Gastroesophageal sphincter (tissue), 3 donors: Measurements from ENCODE around the gene LAG3.

Experiments used
- CTCF ChIP-seq, 4 experiments: fragments of 200-600 bp in 2 of 4; fragments of 450-650 bp in 2 of 4; sonication (generic) in 1 of 4; IDR thresholded peaks; one replicate each; pipeline ENCODE4 v1.5.1; 2017 to 2019; ENCODE audit warnings: antibody characterized with exemption in 4 of 4, mild to moderate bottlenecking in 2 of 4, moderate library complexity in 2 of 4
- EP300 ChIP-seq: sonication (generic); formaldehyde crosslinking; IDR thresholded peaks from one replicate; pipeline ENCODE4 v1.6.1; 2017; ENCODE audit warnings: antibody characterized with exemption, mild to moderate bottlenecking
- POLR2A ChIP-seq, 2 donors: fragments of 450-650 bp; IDR thresholded peaks; one replicate each; pipeline ENCODE4 v1.6.1; 2017; ENCODE audit warnings: antibody characterized with exemption in 2 of 2, mild to moderate bottlenecking in 2 of 2, moderate library complexity in 1 of 2
- POLR2AphosphoS5 ChIP-seq: sonication (generic); formaldehyde crosslinking; IDR thresholded peaks from one replicate; pipeline ENCODE4 v1.6.1; 2017; ENCODE audit warnings: antibody characterized with exemption

GRCh38 chr12:6813363-6813762, 41.0 kb downstream of the LAG3 start:
- TF ChIP-seq CTCF (IDR thresholded peaks at IDR 0.05): no peak
- no peak for TF ChIP-seq EP300
- TF ChIP-seq POLR2AphosphoS5: no peak
- TF ChIP-seq POLR2A (IDR thresholded peaks at IDR 0.05): no peak
